ENCODE measurements around the gene LRRC28.
"Not testable (repeated sequence)": the region's sequence is repeated elsewhere in the genome, so short reads cannot be mapped to it uniquely, and the experiment has no call there.

LRRC28 gene

DNA sequence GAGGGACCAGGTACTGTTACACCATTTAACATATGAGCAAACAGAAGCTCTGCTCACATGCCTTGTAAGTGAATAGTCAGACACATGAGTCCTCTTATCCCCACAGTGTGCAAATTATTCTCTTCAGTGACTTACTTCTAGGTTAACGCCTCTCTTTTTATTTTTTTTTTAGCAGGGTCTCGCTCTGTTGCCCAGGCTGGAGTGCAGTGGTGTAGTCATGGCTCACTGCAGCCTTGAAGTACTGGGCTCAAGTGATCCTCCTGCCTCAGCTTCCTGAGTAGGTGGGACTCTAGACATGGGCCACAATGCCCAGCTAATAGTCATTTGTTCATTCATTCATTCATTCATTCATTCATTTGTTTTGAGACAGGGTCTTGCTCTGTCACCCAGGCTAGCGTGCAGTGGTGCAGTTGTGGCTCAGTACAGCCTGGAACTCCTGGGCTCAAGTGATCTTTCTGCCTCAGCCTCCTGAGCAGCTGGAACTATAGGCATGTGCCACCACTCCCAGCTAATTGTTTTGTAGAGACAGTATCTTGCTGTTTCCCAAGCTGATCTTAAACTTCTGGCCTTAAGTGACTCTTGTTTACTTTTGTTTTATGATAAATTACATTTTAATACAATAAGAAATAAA lies 94.7 kb downstream of the LRRC28 start:
- no peak for DNase-seq

- no peak for DNase-seq
These were observed 96.3 kb downstream of the LRRC28 start for GRCh38 chr15:99347574-99347973.

GRCh38 chr15:99348412-99348811 lies 97.1 kb downstream of the LRRC28 start:
- no peak for DNase-seq

GRCh38 chr15:99350408-99350807 lies 99.1 kb downstream of the LRRC28 start:
- no peak for DNase-seq

DNA sequence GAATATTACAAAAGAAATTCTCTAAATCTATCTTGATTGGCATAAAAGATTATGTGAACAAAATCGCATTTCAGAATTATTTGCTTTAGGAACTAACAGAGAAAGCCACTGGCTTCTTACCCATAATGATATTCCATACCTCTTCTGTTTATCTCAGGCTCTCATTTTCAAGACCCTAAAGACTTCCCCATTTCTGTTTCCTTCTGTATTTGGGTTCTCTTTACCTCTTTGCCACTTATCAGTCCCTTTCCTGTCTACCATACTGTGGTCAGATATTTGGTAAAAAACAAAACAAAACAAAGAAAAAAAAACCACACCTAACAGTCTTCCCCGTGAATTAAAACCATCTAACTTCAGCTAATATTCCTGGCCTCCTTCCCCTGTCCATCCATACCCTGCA lies 108.5 kb downstream of the LRRC28 start:
- DNase-seq: no peak

DNA sequence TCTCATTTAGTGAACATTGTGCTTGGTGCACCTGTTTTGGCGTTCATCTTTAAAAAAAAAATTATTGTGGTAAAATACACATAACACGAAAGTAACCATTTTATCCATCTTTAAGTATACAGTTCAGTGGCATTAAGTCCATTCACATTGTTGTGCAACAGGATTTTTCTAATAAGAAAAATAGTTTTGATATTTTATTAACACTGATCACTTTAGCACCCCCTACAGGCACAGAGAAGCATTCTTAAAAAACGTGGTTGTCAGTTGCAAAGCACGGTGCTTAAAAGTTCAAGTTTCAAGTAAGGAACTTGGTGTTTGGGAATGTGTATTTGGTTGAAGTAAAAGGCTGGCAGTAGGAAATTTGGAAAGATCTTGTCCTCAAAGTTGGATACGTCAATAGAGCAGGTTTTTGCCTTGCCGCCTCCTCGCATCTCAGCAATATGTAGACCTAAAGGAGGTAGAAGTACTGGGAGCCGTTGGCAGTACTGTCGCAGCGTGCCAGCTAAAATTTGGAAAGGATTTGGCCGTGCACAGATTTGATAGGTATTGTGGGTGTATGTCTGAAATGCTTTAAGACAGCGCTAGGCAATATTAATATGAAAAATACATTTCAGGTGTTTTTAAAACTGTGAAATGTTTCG lies 110.4 kb downstream of the LRRC28 start:
- no peak for DNase-seq

GRCh38 chr15:99365242-99365641 lies 114.0 kb downstream of the LRRC28 start:
- no peak for DNase-seq

DNA sequence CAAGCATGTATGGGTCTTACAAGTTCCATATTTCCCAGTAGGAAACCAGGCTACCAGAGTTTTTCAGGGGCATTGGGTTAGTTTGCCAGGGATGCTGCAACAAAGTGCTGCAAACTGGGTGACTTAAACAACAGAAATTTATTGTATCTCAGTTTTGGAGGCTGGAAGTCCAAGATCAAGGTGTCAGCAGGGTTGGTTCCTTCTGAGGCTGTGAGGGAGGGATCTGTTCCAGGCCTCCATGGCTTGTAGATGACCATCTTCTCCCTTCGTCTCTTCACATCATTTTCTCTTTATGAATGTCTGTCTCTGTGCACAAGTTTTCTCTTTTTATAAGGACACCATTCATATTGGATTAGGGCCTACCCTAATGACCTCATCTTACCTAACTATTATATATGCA lies 114.7 kb downstream of the LRRC28 start:
- DNase-seq: no peak

GRCh38 chr15:99368743-99369142 lies 117.5 kb downstream of the LRRC28 start:
- DNase-seq: no peak

DNA sequence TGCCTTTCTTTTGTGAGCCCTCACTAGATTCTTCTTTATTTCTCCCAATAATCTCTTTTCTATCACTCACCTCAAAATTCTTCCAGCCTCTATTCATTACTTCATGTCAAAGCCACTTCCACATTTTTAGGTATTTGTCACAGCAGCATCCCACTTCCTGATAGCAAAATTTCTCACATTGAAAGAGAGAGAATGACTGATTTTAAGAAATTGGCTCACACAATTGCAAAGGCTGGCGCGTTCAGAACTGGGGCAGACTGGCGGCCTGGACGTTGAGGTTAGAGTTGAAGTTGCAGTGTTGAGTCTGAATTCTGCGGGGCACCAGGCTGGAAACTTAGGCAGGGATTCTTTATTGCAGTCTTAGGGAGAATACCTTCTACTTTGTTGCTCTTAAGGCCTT lies 117.9 kb downstream of the LRRC28 start:
- DNase-seq: peak; percentile 25 to 28

- no peak for DNase-seq
These were observed 120.2 kb downstream of the LRRC28 start for GRCh38 chr15:99371180-99372103.

- DNase-seq: no peak
These were observed 133.9 kb downstream of the LRRC28 start for GRCh38 chr15:99385005-99385669.

DNA sequence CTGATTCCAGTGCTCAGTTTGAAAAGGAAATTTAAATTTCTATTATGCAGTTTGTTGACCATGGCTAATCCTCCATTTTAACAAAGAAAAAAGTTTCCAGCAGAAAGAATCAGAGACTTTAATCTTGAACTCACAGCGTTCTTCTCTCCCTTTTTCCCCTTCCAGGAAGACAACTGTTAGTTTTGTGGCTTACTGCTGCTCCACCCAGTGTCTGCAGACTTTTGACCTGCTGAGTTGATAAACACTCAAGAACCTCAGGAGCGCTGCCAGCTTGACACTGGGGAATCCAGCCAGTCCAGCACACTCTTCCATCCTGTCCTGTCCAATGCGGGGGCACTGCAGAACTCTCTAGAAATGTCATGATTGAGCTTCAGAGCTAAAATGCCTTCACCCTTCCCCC lies 134.6 kb downstream of the LRRC28 start:
- DNase-seq: no peak

DNA sequence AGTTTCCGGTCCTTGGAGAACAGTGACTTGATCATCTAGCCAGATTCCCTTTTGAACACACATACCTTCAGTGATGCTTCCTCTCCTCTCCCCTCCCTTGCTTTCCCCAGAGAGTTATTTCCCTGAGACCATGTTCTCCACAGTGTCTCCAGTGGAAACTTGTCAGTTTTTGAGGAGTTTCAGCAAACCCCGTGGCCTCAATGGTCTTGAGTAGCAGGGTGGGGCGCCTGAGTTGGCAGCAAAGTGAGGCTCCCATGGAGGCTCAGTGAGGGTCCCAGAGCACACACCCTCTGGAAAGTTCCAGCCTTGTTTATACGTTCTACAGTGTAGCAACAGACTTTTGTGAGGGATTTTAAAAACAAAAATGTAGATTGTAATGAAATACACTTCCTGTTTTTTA lies 135.1 kb downstream of the LRRC28 start:
- no peak for DNase-seq

DNA sequence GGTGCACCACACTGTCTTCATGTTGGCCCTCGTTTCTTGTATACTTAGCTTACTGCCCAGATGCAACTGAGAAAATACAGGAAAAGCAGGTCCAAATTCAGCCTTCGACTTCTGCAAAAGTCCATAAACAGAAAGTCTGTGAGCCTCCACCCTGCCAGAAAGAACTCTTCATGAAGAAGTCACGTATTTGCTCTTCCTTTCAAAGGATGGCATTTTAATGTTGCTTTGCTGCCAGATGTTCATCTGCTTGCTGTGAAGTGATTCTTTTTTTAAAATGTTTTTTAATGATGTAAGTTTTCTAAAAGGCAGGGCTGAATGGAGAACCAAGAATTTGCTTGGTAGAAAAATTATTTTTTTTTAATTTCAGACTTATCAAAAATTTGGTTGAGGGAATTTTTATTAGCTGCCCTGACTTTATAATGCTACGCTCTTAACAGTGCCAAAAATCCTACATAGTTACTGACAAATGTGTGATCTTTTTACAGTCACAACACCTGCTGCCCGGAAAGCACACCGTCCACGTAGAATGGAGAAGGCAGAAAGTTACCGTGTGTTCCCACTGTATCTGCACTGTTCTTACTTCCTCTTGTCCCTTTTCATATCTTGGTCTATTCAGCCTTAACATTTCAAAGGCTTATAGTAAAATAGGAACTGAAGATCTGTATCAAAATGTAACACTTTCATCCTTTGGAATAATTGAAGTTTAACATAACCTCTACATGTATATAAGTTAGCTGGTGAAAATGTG lies 136.3 kb downstream of the LRRC28 start:
- no peak for DNase-seq

GRCh38 chr15:99390667-99391066 lies 139.4 kb downstream of the LRRC28 start:
- no peak for DNase-seq

DNA sequence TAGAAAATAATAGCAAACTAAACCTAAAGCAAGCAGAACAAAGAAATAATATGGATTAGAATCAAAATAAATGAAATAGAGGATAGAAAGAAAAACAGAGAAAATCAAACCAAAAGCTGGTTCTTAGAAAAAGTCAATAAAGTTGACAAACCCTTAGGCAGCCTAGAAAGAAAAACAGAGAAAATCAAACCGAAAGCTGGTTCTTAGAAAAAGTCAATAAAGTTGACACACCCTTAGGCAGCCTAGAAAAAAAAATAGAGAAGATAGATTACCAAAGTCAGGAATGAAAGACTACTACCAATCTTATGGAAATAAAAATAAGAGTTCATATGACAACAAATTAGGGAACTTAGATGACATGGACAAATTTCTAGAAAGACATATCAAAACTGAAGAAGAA lies 142.4 kb downstream of the LRRC28 start:
- DNase-seq: no peak

GRCh38 chr15:99396375-99396774 lies 145.1 kb downstream of the LRRC28 start:
- no peak for DNase-seq

GRCh38 chr15:99399061-99399460 lies 147.8 kb downstream of the LRRC28 start:
- no peak for DNase-seq

- DNase-seq: no peak
These were observed 148.3 kb downstream of the LRRC28 start for GRCh38 chr15:99399618-99400017.

DNA sequence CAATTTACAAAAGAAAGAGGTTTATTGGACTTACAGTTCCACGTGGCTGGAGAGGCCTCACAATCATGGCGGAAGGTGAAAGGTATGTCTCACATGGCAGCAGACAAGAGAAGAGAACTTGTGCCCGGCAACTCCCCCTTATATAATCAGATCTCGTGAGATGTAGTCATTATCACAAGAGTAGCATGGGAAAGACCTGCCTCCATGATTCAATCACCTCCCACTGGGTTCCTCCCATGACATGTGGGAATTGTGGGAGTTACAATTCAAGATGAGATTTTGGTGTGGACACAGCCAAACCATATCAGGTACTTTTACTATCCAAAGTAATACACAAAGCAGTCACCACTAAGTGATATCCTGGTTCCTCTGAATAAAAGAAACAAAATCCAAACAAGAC lies 149.9 kb downstream of the LRRC28 start:
- not testable (repeated sequence) for DNase-seq

GRCh38 chr15:99402014-99402729 lies 150.9 kb downstream of the LRRC28 start:
- DNase-seq: no peak
